Naive thymus-derived CD8-positive, alpha-beta T cell (primary cell): ENCODE results near the gene RACK1. TPM values are rescaled to one million over a fixed set of nuclear protein-coding genes. Genes with fewer than 3 reads are reported as not detected.
"Not testable (repeated sequence)": the region's sequence is repeated elsewhere in the genome, so short reads cannot be mapped to it uniquely, and the experiment has no call there.

Experiments used
- ATAC-seq, 2 donors: fragments of 150-1000 bp; cut with Tn5 transposase in 1 of 2; sonication (Bioruptor Pico), chemical (Tn5 transposase) in 1 of 2; 1 replicate in 1 of 2; 2 replicates in 1 of 2; pipeline ENCODE4 v1.10.0; 2021; ENCODE audit warnings: mild to moderate bottlenecking in 2 of 2, moderate library complexity in 2 of 2
- POLR2A ChIA-PET: fragments of 350-600 bp; sonication (Branson Sonifier 250); formaldehyde crosslinking; loops from one replicate; lab custom pipeline; 2021; ENCODE audit warnings: antibody characterized with exemption; lab: Charles Lee
- DNase-seq, 10 donors: peaks; one replicate each; pipeline versions ENCODE4 v3.0.0 to v3.0.0-alpha.2; 2020 to 2022
- H3K27ac Mint-ChIP-seq, 10 donors: one replicate each; pipeline ENCODE4 v1.8.0; 2020 to 2022; ENCODE audit warnings: mild to moderate bottlenecking in 10 of 10, mixed read lengths in 10 of 10, moderate library complexity in 4 of 10, inconsistent platforms in 1 of 10
- H3K27me3 Mint-ChIP-seq, 5 donors: one replicate each; pipeline ENCODE4 v1.8.0; 2021 to 2022; ENCODE audit warnings: mixed read lengths in 5 of 5
- H3K36me3 Mint-ChIP-seq, 3 donors: one replicate each; pipeline ENCODE4 v1.8.0; 2020 to 2022; ENCODE audit warnings: mixed read lengths in 3 of 3, mild to moderate bottlenecking in 2 of 3, inconsistent platforms in 1 of 3
- H3K4me1 Mint-ChIP-seq, 4 donors: one replicate each; pipeline ENCODE4 v1.8.0; 2021 to 2022; ENCODE audit warnings: mixed read lengths in 4 of 4
- H3K4me3 Mint-ChIP-seq, 10 donors: one replicate each; pipeline ENCODE4 v1.8.0; 2020 to 2022; ENCODE audit warnings: mild to moderate bottlenecking in 10 of 10, mixed read lengths in 10 of 10, moderate library complexity in 6 of 10, inconsistent platforms in 1 of 10
- H3K9me3 Mint-ChIP-seq, 9 donors: one replicate each; pipeline ENCODE4 v1.8.0; 2020 to 2022; ENCODE audit warnings: mixed read lengths in 9 of 9, mild to moderate bottlenecking in 3 of 9, inconsistent platforms in 1 of 9, moderate library complexity in 1 of 9
- polyA plus RNA-seq, 3 donors: library from polyadenylated mRNA; unstranded; fragments of 300-500 nt; fragmentation: Illumina TruSeq; gene quantifications; one replicate each; pipeline ENCODE4 v1.2.3, GENCODE V29; 2021
- total RNA-seq, 8 experiments: library from RNA in 2 of 8; stranded (reverse) in 2 of 8; gene quantifications; one replicate each; pipeline ENCODE4 v1.2.3 and lab custom pipeline; 2021 to 2026

The RACK1 gene
- 1,000 to 10,000 TPM; 2,236 to 2,371 TPM for total RNA-seq
- polyA plus RNA-seq = 1,000 to 10,000 TPM; 2,449 to 2,566 (median 2,565) TPM
- 1,673 to 2,506 (median 1,968) reads per million in 6 experiments for total RNA-seq (lab: John Stamatoyannopoulos, UW)

- Mint-ChIP-seq H3K27ac (peak within 1 kb of the TSS; percentile 94 to 99 (median 98)), H3K36me3 (peaks cover 9 to 46% (median 10%) of the 10 kb centered on the region in 3 donors), H3K27me3 (no peaks in the 10 kb centered on the region), H3K4me1 (peaks cover 35 to 78% (median 74%) of the 10 kb centered on the region in 4 donors), H3K9me3 (no peaks in the 10 kb centered on the region), H3K4me3 (peak within 1 kb of the TSS; percentile 96 to 100 (median 99))
- ATAC-seq (peak; percentile 76 to 79), DNase-seq (peak; percentile 76 to 96 (median 89))
- POLR2A ChIA-PET = interaction anchor here (0.7 to 15.4 kb wide), 10 partner anchors 9 to 438 kb away, joined by 3 to 284 read pairs (median 10); partner anchors contain the start of genes TRIM41 and TRIM52
Measured at GRCh38 chr5:181243564-181244343, at the start of gene RACK1. TSS of gene RACK1 (minus strand) at chr5:181243906. CDS start at chr5:181243800, 106 bp downstream.

- H3K27me3 Mint-ChIP-seq = not testable (repeated sequence)
- H3K4me1 Mint-ChIP-seq = peaks cover 2 to 16% (median 4%) of the 10 kb centered on the region in 4 donors
- POLR2A ChIA-PET = interaction anchor here (1.4 kb wide), 1 partner anchor 26 kb away, joined by 5 read pairs; the partner anchor contains the start of gene TRIM52
Measured at GRCh38 chr5:181287331-181287730, 43.6 kb upstream of the RACK1 start.

DNA sequence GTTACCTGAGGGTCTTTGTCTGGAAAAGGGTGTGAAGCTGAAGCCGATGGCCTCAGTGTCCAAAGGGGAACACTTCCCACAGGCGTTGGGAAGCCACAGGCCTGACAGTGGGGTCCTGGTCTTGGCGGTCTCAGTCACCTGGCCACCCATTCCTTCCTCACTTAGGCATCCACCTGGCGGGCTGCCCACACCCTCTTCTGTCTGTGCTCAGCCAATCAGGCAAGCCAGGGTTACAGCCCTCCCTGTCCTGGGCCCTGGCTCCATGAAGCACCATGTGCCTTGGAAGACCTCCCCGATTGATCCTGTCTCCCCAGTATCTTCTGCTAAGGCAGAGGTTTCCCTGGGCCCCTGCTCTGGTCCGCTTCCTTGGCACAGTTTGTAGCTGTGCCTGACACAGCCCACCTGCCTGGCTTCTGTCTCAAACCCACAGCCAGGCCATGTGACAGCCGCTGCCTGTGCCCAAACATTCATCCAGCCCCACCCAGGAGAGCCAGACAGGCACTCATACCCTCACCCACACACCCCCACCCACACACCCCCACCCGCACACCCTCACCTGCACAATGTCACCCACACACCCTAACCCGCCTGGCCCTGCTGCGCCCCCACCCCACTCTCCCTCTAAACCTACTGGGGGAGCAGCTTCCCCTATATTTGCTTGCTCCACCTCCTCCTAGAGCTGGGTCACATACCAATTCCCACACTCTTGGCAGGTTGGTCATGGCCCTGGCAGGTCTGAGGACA lies 42.4 kb upstream of the RACK1 start:
- not testable (repeated sequence) for H3K36me3 Mint-ChIP-seq, ATAC-seq, H3K27me3 Mint-ChIP-seq

More at GRCh38 chr5:181287331-181287730, 43.6 kb upstream of the RACK1 start:
- not testable (repeated sequence) for H3K4me3 Mint-ChIP-seq, H3K36me3 Mint-ChIP-seq, DNase-seq, ATAC-seq, H3K9me3 Mint-ChIP-seq
- peak overlapping the region in 3 of 10 donors; percentile 27 to 57 (median 29) for H3K27ac Mint-ChIP-seq

GRCh38 chr5:181283841-181284755 lies 40.4 kb upstream of the RACK1 start:
- POLR2A ChIA-PET, ATAC-seq, H3K27me3 Mint-ChIP-seq, H3K36me3 Mint-ChIP-seq, H3K9me3 Mint-ChIP-seq, H3K4me3 Mint-ChIP-seq: not testable (repeated sequence)
- DNase-seq = peak in 1 of 10 donors; percentile 15
- Mint-ChIP-seq H3K4me1 (peaks cover 2 to 16% (median 5%) of the 10 kb centered on the region in 4 donors), H3K27ac (peak overlapping the region in 5 of 10 donors; percentile 29 to 76 (median 68))

More for the DNA sequence above, 42.4 kb upstream of the RACK1 start:
- not testable (repeated sequence) for H3K4me3 Mint-ChIP-seq, DNase-seq, H3K27ac Mint-ChIP-seq, H3K9me3 Mint-ChIP-seq
- POLR2A ChIA-PET = interaction anchor here (0.6 to 1.4 kb wide), 2 partner anchors 24 to 635 kb away, joined by 3 to 5 read pairs; partner anchors contain the start of gene TRIM52
- peaks cover 2 to 16% (median 5%) of the 10 kb centered on the region in 4 donors for H3K4me1 Mint-ChIP-seq

- DNase-seq (no peak), ATAC-seq (no peak)
- Mint-ChIP-seq H3K27me3 (no peaks in the 10 kb centered on the region), H3K9me3 (no peaks in the 10 kb centered on the region), H3K27ac (peak overlapping the region in 2 of 10 donors; percentile 17 to 68), H3K4me3 (no peak overlapping the region), H3K4me1 (peaks cover 2 to 16% (median 5%) of the 10 kb centered on the region in 4 donors), H3K36me3 (peaks cover 0 to 3% (median 0%) of the 10 kb centered on the region in 3 donors)
- POLR2A ChIA-PET = no interaction called here
Measured at GRCh38 chr5:181283347-181283746, 39.6 kb upstream of the RACK1 start.

GRCh38 chr5:181282874-181283273 lies 39.2 kb upstream of the RACK1 start:
- no peaks in the 10 kb centered on the region for H3K9me3 Mint-ChIP-seq
- no peaks in the 10 kb centered on the region for H3K27me3 Mint-ChIP-seq
- peaks cover 2 to 12% (median 5%) of the 10 kb centered on the region in 4 donors for H3K4me1 Mint-ChIP-seq
- H3K4me3 Mint-ChIP-seq = no peak overlapping the region
- POLR2A ChIA-PET = no interaction called here
- ATAC-seq (no peak), DNase-seq (no peak)
- H3K27ac Mint-ChIP-seq = peak overlapping the region in 1 of 10 donors; percentile 68
- peaks cover 0 to 3% (median 0%) of the 10 kb centered on the region in 3 donors for H3K36me3 Mint-ChIP-seq

DNA sequence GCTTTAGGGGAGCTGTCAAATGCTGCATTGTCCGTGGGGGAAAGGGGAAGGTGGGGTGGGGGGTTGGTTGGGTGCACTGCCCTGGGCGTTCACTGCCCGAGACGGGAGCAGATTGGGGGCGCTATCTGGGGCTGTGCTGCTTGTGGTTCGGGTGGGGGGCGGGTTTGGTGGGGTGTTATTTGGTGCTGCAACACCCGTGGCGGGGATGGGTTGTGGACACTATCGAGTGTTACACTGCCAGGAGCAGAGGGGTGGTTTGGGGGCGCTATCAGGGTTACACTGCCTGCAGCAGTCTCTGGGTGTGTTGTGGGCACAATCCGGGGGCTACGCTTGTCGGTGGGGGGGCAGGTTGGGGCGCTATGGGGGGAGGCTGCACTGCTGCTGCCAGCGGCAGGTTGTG lies 38.7 kb upstream of the RACK1 start:
- H3K27me3 Mint-ChIP-seq, POLR2A ChIA-PET, H3K4me1 Mint-ChIP-seq, H3K4me3 Mint-ChIP-seq, H3K9me3 Mint-ChIP-seq, DNase-seq, H3K27ac Mint-ChIP-seq, ATAC-seq, H3K36me3 Mint-ChIP-seq: not testable (repeated sequence)

DNA sequence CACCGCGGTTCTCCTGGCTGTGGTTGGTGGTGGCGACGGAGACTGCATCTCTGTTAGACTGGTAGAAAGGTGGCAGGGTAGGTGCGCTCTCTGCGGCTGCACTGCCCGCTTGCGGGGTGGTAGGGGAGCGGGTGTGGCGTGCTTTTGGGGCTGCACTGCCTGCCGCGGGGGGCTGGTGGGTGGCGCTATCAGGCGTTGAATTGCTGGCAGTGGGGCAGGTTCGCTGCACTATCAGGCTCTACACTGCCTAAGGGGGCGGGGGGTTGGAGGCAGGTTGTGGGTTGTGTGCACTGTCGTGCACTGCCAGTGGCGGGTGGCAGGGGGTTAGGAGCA lies 38.2 kb upstream of the RACK1 start:
- no peak overlapping the region for H3K4me3 Mint-ChIP-seq
- peaks cover 2 to 6% (median 3%) of the 10 kb centered on the region in 4 donors for H3K4me1 Mint-ChIP-seq
- no peak for DNase-seq
- ATAC-seq = no peak
- H3K27me3 Mint-ChIP-seq = no peaks in the 10 kb centered on the region
- peaks cover 0 to 2% (median 0%) of the 10 kb centered on the region in 3 donors for H3K36me3 Mint-ChIP-seq
- no peak overlapping the region for H3K27ac Mint-ChIP-seq
- H3K9me3 Mint-ChIP-seq = no peaks in the 10 kb centered on the region
- POLR2A ChIA-PET = no interaction called here

- H3K4me3 Mint-ChIP-seq = no peak overlapping the region
- H3K27me3 Mint-ChIP-seq = no peaks in the 10 kb centered on the region
- ATAC-seq (no peak), DNase-seq (no peak)
- no peaks in the 10 kb centered on the region for H3K9me3 Mint-ChIP-seq
- H3K36me3 Mint-ChIP-seq = no peaks in the 10 kb centered on the region
- H3K27ac Mint-ChIP-seq = no peak overlapping the region
- peaks cover 0 to 6% (median 3%) of the 10 kb centered on the region in 4 donors for H3K4me1 Mint-ChIP-seq
- POLR2A ChIA-PET = no interaction called here
Measured at GRCh38 chr5:181281077-181281983, 37.6 kb upstream of the RACK1 start.

DNA sequence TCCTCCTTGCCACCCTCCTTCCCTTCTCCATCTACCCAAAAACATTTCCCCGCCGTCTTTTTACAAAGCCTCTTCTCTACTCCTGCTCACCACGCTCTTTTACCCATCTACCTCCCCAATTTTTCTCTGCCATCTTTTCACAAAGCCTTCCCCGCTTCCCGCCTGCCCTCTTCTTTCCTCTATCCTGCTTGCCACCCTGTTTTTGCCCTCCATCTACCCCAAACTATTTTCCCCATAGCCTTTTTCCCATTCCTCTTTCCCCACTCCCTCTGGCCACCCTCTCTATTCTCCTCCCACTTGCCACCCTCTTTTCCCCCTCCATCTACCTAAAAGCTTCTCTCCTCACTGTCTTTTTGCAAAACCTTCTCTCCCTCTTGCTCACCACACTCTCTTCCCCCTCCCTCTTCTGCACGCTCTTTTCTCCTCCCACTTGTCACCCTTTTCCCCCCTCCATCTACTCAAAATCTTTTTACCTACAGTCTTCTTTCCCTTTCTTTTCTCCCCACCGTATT lies 36.6 kb upstream of the RACK1 start:
- ATAC-seq (no peak), DNase-seq (no peak)
- Mint-ChIP-seq H3K4me3 (no peak overlapping the region), H3K36me3 (no peaks in the 10 kb centered on the region), H3K4me1 (peaks cover 0 to 6% (median 3%) of the 10 kb centered on the region in 4 donors), H3K9me3 (no peaks in the 10 kb centered on the region), H3K27ac (no peak overlapping the region), H3K27me3 (no peaks in the 10 kb centered on the region)
- POLR2A ChIA-PET = no interaction called here

DNA sequence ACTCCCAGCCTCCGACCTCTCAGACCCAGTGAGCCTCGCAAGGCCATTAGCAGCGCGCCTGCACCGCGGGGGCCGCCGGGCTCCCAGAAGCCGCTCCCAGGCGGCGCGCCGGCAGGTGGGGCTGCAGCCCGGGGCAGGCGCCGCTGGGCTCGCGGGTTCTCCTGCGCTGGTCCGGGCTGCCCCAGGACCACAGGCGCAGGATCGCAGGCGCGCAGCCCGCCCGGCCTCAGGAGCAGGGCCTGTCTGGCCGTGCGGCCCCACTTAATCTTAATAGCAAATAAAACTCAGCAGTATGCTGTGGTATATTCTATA lies 29.7 kb upstream of the RACK1 start:
- not testable (repeated sequence) for H3K4me1 Mint-ChIP-seq, H3K27ac Mint-ChIP-seq, H3K36me3 Mint-ChIP-seq, H3K9me3 Mint-ChIP-seq, H3K27me3 Mint-ChIP-seq
- ATAC-seq (peak in 1 of 2 donors; percentile 39), DNase-seq (peak in 2 of 10 donors; percentile 19 to 23)
- POLR2A ChIA-PET = interaction anchor here (0.6 kb wide), 1 partner anchor 12 kb away, joined by 4 read pairs; no protein-coding TSS in a partner anchor
- H3K4me3 Mint-ChIP-seq = peak overlapping the region in 2 of 10 donors; percentile 30 to 54
